AG08396 (cell line): ENCODE results near the gene ATP6V1B1.

Experiments used
- DNase-seq: peaks from one replicate; pipeline ENCODE4 v3.0.0; 2012; ENCODE audit warnings: low spot score, mixed read lengths

Gene ATP6V1B1

DNA sequence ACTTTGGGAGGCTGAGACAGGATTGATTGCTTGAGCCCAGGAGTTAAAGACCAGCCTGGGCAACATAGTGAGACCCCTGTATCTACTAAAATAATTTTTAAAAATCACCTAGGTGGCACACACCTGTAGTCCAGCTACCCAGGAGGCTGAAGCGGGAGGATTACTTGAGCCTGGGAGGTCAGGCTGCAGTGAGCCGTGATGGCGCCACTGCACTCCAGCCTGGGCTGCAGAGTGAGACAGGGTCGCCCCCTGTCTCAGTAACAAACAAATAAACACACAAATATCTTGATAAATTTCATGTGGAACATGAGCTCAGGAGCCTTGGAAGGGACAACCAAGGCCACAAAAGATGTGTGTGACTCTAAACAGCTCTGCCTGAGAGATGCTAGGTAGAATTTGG, 31.0 kb downstream of the ATP6V1B1 start:
- DNase-seq = no peak

DNA sequence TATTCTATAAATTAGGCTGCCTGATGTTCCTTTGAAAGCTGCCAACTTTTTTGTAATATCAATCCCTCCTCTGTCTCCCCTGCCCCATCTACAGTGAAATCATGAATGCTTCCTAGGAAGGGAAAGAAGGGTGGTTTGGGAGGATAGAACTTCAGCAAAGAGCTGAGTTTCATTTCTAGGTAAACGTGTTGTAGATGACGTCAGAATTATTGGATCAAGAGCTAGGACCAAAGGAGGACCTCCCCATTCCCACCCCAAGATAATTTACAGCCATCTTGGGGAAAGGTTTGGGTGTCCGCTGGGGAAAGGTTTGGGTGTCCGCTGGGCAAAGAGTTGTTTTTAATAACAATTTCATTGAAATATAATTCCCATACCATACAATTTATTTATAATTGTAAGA, 31.5 kb downstream of the ATP6V1B1 start:
- DNase-seq = no peak

DNA sequence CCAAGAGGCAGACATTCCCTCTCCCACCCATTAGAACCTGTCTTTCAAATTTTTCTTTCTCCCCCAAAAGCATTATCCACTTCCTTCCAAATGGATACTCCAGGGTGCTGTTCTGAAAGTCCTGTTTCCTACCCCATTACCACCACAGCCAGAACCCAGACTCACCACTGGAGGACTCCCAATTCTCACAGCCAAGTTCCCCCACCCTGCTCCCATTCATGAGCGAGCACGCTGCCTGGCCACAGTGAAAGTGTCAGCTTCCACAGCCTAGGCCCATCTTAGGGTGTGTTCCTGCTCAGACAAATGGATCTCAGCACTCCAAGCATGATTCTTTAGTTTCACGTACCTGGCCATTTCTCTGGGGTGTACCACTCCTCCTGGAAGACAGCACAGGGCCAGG, 38.9 kb downstream of the ATP6V1B1 start:
- peak; percentile 2 for DNase-seq

DNA sequence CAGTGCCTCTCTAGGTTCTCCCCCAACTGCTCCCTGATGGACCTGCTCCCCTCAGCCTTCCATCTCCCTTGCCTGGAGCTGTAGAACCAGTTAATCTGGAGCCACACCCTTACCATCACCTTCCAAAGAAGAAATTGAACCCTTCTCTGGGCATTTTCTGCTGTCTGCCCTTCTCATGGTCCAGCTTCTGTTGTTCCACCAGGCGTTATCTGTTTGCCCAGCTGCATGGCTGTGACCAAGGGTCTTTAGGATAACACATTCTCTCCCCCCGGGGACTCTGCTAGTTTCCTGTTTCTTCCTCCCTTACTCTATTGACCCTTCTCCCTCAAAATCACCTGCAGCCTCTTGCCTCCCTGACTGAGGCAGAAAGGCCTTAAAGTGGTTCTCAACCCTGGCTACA, 39.5 kb downstream of the ATP6V1B1 start:
- DNase-seq = no peak

DNA sequence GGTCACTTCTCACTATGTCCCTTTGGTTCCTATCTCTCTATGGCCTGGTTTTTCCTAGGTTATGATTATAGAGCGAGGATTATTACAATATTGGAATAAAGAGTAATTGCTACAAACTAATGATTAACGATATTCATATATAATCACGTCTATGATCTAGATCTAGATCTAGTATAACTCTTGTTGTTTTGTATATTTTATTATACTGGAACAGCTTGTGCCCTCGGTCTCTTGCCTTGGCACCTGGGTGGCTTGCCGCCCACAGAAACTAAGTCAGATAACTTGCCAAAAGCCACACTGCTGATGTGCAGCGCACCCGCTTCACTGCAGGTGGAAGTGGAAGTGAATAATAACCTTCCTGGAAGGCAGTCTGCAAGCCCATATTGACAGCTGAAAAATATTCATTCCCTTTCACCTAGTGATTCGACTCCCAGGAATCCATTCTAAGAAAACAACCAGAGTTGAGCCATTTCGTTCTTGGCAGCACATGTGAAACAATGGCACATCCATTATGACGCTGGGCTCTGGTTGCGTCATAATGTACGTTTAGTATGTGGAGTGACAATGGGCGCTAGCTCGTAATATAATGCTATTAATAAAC, 42.0 kb downstream of the ATP6V1B1 start:
- peak; percentile 88 for DNase-seq

DNA sequence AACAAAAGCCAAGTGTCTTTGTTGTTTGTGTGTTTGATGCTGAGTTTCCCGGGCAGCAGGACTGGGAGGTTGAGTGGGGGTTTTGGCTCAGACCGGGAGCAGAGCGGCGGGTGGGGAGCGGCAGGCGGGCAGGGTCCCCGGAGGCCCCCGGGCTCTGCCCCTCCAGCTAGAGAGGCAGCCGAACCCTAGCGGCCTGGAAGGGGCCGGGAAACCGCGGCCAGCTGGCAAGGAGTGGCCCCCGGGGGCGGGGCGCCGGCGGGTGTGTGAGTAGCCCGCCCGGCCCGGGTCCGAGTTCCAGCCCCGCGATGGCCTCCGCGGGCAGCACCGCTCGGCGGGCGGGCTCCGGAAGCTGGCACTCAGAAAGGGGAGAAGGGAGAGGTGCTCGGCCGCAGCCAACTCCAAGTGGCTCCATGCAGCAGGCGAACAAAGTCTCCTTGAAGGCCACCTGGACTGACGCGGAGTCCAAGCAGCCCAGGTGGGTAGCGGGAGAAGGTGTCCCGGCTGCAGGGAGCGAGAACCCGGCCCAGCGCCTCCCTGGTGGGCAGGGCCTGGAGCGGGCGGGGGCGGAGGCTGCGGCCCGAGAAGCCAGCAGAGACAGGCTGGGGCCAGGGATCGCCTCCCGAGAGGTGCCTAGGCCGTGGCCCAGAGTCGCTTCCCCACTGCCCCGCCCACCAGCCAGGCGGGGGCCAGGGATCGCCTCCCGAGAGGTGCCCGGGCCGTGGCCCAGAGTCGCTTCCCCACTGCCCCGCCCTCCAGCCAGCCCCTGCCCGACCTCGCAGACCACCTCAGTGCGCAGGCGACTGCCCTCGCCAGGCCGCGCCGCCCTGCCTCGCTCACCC, 42.9 kb downstream of the ATP6V1B1 start, which contains the start of gene ANKRD53:
ANKRD53 (plus strand) TSS at position 290 of the 839 bp plus-strand sequence; CDS start at position 306, 16 bp downstream.
- DNase-seq = peak; percentile 71

DNA sequence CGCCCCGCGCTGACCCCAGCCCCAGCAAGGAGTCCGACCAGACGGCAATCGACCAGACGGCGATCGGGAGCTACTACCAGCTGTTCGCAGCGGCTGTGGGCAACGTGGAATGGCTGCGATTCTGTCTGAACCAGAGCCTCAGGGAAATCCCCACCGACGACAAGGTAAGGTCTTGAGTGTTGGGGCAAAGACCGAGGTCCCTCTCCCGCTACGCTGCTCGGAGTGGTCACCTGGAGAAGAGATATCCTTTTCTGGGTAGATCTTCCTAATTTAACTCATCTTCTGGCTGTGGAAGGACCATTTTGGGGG, 43.4 kb downstream of the ATP6V1B1 start:
- no peak for DNase-seq

DNA sequence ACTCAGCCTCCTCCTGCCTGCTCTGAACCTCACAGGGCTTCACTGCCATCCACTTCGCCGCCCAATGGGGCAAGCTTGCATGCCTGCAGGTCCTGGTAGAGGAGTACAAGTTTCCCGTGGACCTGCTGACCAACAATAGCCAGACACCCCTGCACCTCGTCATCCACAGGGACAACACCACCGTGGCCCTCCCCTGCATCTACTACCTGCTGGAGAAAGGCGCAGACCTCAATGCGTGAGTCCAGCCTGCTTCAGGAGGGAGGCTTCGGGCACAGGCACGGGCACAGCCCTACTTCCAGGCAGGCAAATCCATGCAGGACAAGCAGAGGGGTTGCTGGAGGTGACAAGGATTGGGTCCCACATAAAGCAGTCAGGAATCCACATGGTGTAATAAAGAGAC, 43.9 kb downstream of the ATP6V1B1 start:
- DNase-seq = no peak

DNA sequence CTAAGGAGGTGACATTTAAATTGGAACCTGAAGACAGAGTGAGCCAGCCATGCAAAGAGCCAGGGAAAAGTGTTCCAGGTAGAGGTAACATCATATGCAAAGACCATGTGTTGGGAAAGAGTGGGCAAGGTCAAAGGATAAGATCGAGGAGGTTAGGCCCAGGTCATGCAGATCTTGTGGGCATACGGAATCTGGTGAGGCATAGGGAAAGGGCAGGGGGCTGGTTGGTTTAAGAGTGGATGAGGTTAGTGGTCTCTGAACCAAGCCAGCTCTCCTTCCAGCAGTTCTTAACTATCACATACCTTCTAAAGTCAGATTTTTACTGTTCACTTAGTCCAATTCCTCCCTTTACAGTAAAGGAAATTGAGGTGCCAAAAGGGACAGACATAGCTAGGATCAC, 45.7 kb downstream of the ATP6V1B1 start:
- no peak for DNase-seq

DNA sequence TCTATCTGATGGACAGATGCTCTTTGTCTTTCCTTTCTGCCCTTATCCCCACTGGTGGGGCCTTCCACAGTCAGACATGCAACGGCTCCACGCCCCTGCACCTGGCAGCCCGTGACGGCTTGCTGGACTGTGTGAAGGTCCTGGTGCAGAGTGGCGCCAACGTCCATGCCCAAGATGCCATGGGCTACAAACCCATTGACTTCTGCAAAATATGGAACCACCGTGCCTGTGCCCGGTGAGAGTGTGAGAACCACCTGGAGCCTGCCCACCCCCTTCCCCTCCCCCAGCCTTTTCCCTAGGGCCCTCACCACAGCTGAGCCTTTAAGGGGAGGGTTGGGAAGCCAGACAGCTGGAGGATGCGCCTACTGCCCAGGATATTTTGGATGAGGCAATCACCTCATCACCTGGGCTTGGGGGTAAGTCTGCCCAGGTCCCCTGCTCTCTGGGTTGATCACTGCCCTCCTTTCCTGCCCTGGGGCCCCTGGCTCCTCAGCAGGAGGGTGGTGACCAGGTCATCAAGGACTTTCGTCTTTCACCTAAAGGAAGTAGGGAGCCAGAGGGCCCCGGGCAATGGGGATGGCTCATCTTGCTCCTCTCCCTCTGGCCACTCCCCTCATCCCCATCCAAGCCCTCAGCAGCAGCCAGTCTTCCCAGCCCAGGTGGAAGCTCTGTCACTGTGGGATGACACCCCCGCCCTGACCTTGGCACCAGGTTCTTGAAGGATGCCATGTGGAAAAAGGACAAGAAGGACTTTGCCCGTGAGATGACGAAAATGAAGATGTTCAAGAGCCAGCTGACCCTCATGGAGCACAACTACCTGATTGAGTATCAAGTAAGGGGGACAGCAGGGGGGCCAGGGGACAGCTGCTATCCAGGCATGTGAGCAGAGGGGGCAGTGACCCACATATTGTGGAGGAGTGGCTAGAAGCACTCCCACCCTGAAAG, 46.4 kb downstream of the ATP6V1B1 start:
- DNase-seq = no peak

DNA sequence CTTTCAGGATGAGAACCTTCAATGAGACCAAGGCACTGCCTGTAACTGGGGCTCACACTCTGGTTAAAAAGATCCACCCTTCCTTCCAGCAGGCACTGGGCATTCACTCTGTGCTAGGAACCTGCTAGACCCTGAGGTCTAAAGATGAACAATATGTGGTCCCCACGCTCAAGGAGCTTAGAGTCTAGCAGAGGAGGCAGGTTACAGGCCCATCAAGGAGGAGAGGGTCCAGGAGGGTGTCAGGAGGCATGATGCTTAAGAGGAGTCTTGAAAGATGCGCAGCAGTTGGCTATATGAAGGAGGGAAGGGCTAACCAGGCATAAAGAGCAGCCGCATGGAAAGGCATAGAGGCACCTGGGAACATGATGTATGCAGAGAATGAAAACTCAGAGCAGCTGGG, 47.3 kb downstream of the ATP6V1B1 start:
- DNase-seq = no peak

DNA sequence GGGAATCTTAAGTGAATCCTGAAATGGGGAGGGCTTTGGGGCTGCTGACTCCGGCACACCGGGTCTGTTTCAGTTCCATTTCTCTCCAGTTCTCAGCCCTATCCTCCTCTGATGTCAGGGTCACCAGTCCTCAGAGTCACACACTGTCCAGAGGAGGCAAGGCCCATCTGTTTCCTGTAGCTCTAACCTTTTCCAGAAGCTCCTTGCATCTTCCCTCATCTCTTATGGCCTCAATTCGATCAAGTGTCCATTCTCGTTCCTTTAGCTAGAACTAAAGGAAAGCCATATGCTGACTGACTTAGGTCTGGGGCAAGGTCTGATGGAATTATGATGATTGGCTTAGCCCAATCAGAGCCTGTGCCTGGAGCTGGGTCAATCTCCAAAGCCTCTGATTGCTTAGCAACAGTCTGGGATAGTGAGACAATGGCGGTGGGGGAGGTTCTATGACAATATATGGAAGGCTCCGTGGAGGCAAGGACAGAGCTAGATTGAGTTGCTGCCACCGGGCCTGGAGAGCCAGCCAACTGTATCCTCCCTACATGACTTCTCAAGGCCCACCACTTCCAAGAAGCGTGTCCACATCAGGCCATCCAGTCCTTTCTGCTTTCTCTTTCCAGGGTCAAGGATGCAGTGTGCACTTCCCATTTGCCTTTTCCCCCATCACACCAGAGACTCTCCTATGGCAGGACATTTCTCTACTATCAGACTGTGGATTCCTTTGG, 48.0 kb downstream of the ATP6V1B1 start:
- no peak for DNase-seq

DNA sequence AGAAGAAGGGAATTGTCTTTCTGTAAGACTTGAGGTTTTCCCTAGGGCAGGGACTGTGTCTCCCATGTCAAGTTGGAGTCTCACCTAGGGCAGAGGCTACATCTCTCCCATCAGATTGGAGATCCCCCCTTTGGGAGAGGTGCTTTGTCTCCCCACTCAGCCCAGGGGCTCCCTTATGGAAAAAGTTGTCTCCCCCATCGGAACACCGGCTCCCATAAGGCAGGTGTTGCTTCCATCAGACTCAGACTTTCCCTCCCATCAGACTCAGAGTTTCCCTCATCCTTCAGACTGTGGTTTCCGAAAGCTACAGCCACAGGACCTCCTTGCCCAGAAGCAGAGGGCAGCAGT, 48.5 kb downstream of the ATP6V1B1 start:
- DNase-seq = no peak

DNA sequence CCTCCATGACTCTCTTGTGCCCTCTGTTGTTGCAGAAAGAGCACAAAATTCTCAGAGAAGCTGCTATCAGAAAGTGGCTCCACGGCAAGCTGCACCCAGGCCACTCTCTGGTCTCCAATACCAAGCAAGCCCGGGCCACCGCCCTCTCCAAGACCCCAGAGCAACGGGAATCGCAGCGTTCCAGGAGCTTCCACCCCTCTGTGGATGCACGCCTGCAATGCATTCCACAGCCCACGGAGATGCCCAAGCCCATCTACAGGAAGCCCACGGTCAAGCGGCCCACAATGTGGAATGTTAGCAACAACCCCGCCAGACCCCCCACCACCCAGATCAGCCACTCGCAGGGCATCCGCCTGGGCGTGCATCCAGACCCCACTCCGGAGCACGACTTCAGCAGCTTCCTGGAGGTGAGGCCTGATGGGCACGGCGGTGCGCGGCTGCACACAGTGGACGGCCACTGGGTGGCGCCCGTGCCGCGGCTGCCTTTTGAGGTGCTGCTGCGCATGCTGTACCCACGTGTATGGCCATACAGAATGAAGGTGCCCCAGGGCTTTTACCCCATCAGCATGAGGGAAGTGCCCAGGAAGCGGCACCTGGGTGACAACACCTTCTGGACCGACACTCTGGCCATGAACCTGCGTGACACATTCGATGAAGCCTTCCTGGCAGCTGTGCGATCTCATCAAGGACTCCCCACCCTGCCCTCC, 49.0 kb downstream of the ATP6V1B1 start:
- peak; percentile 76 for DNase-seq

DNA sequence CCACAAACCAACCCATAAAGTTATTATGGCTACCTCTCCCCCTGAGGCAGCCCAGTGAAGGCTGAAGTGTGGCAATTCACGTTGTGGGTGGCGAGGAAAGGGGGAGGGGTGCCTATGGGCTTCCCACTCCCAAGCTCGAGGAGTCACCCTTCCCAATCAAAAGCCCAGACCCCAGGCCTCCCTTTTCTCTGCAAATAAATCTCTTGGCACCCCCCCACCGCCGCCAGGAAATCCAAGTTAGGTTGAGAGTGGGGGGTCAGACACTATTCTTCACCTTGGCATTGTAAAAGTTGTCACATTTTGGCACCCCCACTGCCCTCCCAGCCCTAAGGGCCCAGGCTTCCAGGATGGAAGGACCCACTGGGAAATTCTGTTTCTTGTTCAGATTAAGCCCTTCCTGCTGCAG, 49.6 kb downstream of the ATP6V1B1 start:
- no peak for DNase-seq

DNA sequence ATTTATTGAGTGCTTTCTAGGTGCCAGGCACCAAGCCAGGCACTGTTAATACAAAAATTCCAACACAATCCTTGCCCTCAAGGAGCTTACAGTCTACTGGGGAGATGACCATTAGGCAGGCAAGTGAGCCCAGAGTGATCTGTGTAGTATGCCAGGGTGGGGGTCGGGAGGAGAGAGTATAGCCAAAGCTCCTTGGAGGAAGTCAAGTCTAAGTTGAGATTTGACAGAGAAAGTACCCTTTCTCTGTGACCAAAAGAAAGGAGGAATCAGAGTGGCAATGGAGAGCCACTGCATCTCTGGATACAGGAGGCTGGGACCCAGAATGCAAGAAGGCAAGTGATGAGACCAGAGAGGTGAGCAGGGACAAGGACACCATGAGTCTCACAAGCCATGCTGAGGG, 50.3 kb downstream of the ATP6V1B1 start:
- DNase-seq = no peak

DNA sequence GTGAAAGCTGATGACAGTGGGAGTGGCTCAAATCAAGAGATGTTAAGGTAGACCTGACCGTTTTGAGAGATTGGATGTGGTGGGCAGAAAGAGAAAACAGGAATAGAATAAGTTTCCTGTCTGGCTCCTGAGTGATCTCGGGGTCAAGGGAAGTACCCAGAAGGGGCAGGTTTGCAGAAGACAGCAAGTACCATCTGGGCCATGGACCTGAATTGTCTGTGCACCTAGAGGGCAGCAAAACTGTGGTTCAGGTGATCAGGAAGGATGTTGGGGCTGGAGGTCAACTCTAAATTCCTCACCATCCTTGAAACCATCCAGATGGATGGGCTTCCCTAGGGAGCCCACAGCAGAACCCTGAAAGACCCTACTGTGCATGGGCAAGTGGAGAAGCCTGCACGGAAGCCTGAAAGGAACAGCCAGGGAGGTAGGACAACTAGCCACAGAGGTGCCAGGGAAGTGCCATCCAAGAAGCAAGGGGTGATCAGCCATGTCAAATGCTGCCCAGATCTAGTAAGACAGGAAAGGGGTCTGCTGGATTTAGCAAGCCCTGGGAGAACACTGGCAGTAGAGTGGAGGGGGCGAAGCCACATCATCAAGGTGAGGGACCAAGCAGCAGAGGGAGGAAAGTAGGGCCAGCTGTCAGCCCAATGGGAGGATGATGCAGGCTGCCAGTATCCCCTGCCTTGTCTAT, 50.9 kb downstream of the ATP6V1B1 start:
- no peak for DNase-seq

DNA sequence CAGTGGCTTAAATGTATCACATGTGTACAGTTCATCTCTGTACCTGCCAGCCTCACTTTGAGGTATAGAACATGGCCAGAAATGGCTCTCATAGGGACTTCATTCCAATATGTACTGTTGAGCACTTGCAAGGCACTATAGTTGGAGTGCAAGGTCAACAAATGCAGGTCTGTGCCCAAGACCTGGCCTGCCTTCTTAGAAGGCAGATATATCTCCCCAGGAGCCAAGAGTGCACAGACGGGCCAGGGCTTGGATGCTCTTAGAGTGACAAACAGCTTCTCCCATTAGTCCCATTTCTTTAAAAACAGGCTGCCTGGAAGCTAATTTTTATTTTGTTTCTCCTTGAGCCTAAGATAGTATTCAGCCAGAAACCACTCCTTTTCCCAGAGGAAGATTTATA, 51.7 kb downstream of the ATP6V1B1 start:
- DNase-seq = no peak

DNA sequence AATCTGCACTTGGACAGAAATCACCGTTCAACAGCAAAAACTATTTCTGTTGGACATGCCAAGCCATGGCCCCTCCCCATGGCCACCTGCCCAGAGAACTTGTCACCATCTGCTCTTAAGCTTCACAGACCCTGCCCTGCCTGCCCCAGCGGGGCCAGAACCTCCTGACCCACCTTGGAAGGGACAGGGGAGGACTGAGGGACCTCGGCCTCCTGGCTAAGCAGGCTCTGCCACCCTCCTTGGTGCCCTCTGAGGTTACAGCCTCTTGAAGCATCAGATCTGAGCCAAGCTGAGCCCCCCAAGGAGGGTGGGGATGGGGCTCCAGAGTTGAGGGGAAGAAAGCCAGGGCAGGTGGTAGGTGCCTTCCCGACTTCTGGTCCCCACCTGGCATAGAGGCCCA, 52.5 kb downstream of the ATP6V1B1 start:
- DNase-seq = no peak

DNA sequence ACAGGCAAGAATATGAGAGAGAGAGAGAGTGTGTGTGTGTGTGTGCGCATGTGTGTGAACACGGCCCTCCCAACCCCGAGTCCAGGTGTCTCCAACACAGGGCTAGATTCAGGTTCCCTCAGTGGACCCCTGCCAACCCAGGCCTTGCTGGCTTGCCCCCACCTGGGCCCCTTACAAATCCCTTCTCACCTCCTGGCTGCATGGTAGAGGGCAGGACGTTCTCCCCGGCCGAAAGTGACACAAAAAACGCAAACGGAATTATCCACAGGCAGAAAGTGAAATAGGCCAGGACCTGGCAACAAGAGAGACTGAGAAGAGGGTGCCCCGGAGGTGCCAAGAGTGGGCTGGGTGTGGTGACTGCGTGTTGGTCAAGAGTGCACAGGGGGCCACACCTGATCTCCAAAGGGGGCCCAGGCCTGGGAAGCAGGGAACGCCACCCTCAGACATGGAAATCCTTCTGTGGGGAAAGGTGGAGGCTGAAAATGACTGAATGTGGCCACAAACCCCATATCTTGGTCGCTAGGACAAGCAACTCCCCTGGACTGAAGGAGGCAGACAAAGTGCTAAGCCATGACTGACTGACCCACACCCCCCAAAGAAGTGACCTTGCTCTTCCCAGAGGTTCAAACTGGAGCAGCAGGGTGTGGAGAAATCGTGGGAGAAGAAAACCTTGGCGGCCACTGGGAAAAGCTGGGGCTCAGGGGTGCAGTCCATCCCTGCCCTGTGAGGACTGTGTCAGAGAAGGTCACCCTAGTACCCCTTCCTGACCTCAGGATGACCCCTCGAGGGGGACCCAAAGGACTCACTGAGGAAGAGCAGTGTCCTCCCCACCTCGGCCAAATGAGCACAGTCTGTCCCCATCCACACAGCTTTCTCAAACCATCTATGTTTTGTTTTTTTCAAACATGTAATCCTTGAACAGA, 53.3 kb downstream of the ATP6V1B1 start:
- no peak for DNase-seq
